ENCODE data around the gene EXOC3L4.

EXOC3L4 gene

GRCh38 chr14:103073367-103073875 lies 21.1 kb upstream of the EXOC3L4 start:
- POLR2A ChIA-PET = no interaction called here
- DNase-seq (ENCODE audit: low read depth, low spot score) = no peak
- H3K4me3 ChIP-seq (ENCODE audit: low read depth, low read length) = no peak overlapping the region
- CTCF ChIA-PET = interaction anchor here (1.1 to 6.9 kb wide), 5 partner anchors 12 to 378 kb away, joined by 5 to 55 read pairs (median 15); partner anchors contain the start of gene CDC42BPB
- TF ChIP-seq, protein P1, sequence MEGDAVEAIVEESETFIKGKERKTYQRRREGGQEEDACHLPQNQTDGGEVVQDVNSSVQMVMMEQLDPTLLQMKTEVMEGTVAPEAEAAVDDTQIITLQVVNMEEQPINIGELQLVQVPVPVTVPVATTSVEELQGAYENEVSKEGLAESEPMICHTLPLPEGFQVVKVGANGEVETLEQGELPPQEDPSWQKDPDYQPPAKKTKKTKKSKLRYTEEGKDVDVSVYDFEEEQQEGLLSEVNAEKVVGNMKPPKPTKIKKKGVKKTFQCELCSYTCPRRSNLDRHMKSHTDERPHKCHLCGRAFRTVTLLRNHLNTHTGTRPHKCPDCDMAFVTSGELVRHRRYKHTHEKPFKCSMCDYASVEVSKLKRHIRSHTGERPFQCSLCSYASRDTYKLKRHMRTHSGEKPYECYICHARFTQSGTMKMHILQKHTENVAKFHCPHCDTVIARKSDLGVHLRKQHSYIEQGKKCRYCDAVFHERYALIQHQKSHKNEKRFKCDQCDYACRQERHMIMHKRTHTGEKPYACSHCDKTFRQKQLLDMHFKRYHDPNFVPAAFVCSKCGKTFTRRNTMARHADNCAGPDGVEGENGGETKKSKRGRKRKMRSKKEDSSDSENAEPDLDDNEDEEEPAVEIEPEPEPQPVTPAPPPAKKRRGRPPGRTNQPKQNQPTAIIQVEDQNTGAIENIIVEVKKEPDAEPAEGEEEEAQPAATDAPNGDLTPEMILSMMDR (IDR thresholded peaks at IDR 0.05; ENCODE audit: insufficient read depth, low read length, missing control alignments) = no peak

GRCh38 chr14:103073876-103074728 lies 20.4 kb upstream of the EXOC3L4 start:
- TF ChIP-seq, protein P1 (IDR thresholded peaks at IDR 0.05; ENCODE audit: insufficient read depth, low read length, missing control alignments) = no peak
- CTCF ChIA-PET = interaction anchor here (0.6 to 6.9 kb wide), 32 partner anchors 9 to 379 kb away, joined by 3 to 88 read pairs (median 5); partner anchors contain the start of gene CDC42BPB
- POLR2A ChIA-PET = interaction anchor here (0.5 to 0.9 kb wide), 2 partner anchors 51 to 117 kb away, joined by 3 read pairs; no protein-coding TSS in a partner anchor
- no peak for DNase-seq (ENCODE audit: low read depth, low spot score)
- no peak overlapping the region for H3K4me3 ChIP-seq (ENCODE audit: low read depth, low read length)

DNA sequence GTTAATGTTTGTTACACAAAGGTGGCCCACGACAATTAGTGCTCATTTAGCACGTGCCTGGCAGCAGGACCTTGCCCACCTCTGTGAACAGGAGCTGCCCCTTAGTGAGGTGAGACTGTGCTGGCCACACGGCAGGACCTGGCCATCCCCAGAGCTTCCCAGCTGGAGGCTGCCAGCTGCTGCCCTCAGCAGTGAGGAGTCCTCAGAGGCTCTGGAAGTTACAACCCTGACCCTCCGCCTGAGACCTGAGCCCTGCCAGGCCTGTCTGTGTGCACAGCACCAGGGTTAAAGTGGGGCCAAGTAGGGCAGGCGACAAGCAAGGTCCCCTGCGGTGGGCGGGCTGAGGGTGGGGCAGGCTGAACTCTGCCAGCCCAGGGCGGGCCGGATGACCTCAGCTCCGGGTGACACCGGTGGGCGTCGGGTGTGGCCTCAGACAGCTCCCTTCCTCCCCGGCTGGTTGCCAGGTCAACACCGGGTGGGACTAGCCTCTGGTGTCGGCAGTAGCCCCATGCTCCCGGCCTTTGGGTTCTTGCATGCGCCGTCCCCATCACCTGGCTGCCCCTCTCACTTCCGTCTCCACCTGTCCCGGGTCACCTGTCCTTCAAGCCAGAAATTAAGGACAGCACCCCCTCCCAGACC lies 19.7 kb upstream of the EXOC3L4 start:
- peak overlapping the region; percentile 45; the same call in 1 of the 2 replicates for H3K4me3 ChIP-seq (ENCODE audit: low read depth, low read length)
- DNase-seq (ENCODE audit: low read depth, low spot score) = no peak
- TF ChIP-seq, protein P1 (IDR thresholded peaks at IDR 0.05; ENCODE audit: insufficient read depth, low read length, missing control alignments) = no peak
- CTCF ChIA-PET = interaction anchor here (0.6 to 6.9 kb wide), 42 partner anchors 7 to 380 kb away, joined by 3 to 88 read pairs (median 4); partner anchors contain the start of genes CDC42BPB and LBHD2
- POLR2A ChIA-PET = interaction anchor here (0.5 to 0.9 kb wide), 2 partner anchors 52 to 118 kb away, joined by 3 read pairs; no protein-coding TSS in a partner anchor

GRCh38 chr14:103078420-103078749 lies 16.1 kb upstream of the EXOC3L4 start:
- ChIA-PET CTCF (interaction anchor here (0.7 to 6.9 kb wide), 9 partner anchors 18 to 383 kb away, joined by 3 to 55 read pairs (median 8); partner anchors contain the start of gene CDC42BPB), POLR2A (no interaction called here)
- no peak overlapping the region for H3K4me3 ChIP-seq (ENCODE audit: low read depth, low read length)
- DNase-seq (ENCODE audit: low read depth, low spot score) = no peak
- TF ChIP-seq, protein P1 (IDR thresholded peaks at IDR 0.05; ENCODE audit: insufficient read depth, low read length, missing control alignments) = peak; percentile 84

GRCh38 chr14:103078860-103079587 lies 15.5 kb upstream of the EXOC3L4 start:
- DNase-seq (ENCODE audit: low read depth, low spot score) = no peak
- TF ChIP-seq, protein P1 (IDR thresholded peaks at IDR 0.05; ENCODE audit: insufficient read depth, low read length, missing control alignments) = no peak
- POLR2A ChIA-PET = no interaction called here
- CTCF ChIA-PET = interaction anchor here (0.6 to 6.9 kb wide), 14 partner anchors 10 to 387 kb away, joined by 3 to 55 read pairs (median 4); partner anchors contain the start of gene CDC42BPB
- no peak overlapping the region for H3K4me3 ChIP-seq (ENCODE audit: low read depth, low read length)

Data from AG04449 (cell line).